Measurements from ENCODE around the gene POU2F1.

Gene POU2F1

DNA sequence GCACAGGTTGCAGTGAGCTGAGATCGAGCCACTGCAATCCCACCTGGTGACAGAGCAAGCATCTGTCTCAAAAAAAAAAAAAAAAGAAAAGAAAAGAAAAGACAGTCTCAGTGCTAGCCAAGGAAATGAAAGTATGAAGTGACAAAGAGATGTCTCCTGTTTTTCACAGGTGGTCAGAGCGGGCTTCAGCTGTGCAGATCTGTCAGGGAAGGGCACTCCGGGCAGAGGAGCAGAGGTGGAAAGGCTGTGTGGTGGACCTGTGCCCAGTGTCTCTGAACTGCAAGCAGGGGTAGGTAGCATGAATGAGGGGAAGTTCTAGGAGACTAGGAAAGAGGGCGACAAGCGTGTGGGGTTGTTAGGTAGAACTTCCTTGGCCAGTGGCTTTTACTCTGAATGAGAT, 230.2 kb downstream of the POU2F1 start:
- DNase-seq = no peak

- no peak for DNase-seq
Observed at GRCh38 chr1:167452483-167452882, 231.8 kb downstream of the POU2F1 start.

GRCh38 chr1:167453123-167453522, 232.4 kb downstream of the POU2F1 start:
- DNase-seq = no peak

GRCh38 chr1:167454304-167454893, 233.7 kb downstream of the POU2F1 start:
- DNase-seq = no peak

DNA sequence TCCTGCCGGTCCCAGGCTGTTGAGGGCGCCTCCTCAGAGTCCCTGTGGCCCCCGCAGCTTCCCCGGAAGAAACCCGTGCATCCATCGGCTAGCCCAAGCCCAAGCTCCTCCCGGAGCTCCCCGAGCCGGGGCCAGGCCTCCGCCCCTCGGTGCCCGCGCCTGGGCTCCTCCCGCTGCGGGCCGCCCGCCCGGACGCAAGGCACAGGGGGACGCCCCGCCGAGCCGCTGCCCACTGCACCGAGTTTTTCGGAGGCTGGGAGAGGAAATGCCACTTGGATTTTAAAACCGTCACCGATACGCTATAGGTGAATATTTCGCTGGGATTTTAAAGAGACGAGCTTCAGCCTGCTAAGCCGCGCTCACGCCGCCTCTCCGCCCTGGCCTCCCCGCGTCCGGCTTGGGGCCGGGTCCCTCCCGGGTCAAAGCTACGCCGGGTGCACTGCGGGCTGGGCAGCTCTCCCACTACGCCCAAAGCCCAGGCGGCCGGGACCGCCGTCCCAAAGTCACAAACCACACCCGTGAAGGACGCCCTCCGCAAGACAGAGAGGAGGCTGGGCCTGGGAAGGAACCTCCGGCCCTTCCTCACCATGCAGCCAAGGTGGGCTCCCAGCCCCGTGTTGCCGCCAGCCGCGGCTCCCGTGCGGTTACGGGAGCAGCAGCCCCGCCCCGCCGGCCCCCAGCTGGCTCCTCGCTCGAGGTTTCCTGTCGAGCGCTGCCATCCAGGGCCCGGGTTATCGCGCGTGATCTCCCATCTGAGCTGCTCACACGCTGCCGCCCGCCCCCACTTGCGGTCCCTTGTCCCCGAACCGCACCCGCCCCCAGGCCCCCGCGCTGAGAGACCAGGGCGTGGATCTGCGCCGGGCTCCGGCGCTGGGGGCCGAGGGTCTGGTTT, 234.5 kb downstream of the POU2F1 start:
- peak; percentile 75 for DNase-seq

- no peak for DNase-seq
Observed at GRCh38 chr1:167455786-167456446, 235.2 kb downstream of the POU2F1 start.

DNA sequence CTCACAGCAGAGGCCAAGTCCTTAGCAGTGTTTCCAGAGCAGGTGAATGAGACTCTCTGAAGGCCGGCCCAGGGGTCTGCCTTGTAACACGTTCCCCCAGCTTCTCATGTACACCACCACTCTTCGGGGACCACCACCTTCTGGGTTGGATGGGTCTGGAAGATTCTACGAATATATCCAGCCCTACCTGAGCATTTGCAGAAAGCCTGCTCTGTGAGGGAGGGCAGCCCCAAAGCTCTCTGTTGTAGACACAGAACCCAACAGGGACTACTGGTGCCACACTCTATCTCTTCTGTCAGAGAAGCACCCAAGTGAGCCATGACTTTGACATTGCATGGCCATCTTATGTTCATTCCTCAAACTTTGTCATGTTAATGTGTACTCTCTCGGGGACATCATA, 235.8 kb downstream of the POU2F1 start:
- DNase-seq = no peak

GRCh38 chr1:167456926-167457325, 236.2 kb downstream of the POU2F1 start:
- DNase-seq = no peak

- DNase-seq = no peak
Observed at GRCh38 chr1:167457936-167458584, 237.4 kb downstream of the POU2F1 start.

- no peak for DNase-seq
Observed at GRCh38 chr1:167460836-167461235, 240.2 kb downstream of the POU2F1 start.

DNA sequence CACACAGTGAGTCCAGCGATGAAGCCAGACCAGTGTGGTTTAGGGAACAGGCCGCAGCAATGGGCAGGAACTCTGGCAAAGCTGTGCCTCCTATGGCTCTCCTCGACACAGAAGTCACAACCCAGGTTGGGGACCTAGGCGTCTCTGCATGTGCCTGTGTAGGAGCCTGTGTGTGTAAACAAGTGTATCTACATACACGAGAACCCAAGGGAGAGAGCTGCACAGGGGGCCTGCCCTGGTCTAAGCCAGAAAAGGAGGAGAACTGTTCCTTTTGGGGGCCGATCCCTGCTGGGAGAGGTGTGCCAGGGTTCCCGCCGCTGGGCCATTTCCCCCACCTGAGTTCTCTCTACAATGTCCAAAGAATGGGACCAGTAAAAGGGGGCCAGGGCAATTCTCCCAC, 241.7 kb downstream of the POU2F1 start:
- no peak for DNase-seq

GRCh38 chr1:167463080-167463479, 242.4 kb downstream of the POU2F1 start:
- DNase-seq = no peak

GRCh38 chr1:167463875-167464575, 243.3 kb downstream of the POU2F1 start:
- no peak for DNase-seq

DNA sequence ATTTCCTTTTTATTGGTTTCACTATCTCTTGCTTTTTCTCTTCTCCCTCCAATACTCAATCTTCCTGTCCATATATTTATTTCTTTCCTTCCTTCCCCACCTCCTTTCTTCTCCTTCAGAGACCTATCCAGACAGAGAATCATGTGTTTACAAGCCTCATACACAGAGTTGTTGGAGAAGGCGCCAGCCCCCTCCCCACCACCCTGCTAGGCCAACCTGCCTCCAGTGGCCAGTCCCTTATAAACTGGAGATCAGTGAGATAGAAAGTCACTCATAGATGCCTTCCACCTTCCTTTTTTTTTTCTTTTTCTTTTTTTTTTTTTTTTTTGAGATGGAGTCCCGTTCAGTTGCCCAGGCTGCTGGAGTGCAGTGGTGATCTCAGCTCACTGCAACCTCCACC, 244.3 kb downstream of the POU2F1 start:
- no peak for DNase-seq

GRCh38 chr1:167465743-167466142, 245.1 kb downstream of the POU2F1 start:
- DNase-seq = no peak

GRCh38 chr1:167467126-167467710, 246.5 kb downstream of the POU2F1 start:
- no peak for DNase-seq

DNA sequence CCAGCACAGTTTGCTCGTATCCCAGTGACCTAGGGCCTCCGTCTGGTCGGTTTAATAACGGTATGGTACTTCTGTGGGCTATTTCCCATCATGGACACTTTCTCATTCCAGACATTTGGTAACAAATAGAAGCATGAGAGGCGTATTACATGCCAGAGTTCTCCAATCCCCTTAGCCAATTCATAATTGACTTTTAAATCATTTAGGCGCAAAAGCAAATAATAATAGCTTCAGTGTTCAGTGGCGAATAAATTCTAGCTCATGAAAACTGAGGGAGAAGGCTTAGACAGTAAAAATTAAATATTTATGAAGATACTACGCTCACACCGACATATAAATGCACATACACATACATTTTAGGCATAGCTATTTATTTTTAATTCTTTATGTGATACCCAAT, 247.1 kb downstream of the POU2F1 start:
- no peak for DNase-seq

- DNase-seq = no peak
Observed at GRCh38 chr1:167469280-167469965, 248.7 kb downstream of the POU2F1 start.

DNA sequence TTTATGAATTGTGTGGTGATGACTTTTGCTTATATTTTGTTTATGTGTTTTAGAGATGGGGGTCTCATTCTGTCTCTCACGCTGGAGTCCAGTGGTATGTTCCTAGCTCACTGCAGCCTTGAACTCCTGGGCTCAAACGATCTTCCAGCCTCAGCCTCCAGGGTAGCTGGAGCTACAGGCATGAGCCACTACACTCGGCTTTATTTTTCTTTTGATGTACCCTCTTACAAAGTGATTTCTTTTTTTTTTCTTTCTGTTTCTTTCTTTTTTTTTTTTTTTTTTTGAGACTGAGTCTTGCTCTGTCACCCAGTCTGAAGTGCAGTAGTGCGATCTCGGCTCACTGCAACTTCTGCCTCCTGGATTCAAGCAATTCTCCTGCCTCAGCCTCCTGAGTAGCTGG, 250.9 kb downstream of the POU2F1 start:
- DNase-seq = no peak

DNA sequence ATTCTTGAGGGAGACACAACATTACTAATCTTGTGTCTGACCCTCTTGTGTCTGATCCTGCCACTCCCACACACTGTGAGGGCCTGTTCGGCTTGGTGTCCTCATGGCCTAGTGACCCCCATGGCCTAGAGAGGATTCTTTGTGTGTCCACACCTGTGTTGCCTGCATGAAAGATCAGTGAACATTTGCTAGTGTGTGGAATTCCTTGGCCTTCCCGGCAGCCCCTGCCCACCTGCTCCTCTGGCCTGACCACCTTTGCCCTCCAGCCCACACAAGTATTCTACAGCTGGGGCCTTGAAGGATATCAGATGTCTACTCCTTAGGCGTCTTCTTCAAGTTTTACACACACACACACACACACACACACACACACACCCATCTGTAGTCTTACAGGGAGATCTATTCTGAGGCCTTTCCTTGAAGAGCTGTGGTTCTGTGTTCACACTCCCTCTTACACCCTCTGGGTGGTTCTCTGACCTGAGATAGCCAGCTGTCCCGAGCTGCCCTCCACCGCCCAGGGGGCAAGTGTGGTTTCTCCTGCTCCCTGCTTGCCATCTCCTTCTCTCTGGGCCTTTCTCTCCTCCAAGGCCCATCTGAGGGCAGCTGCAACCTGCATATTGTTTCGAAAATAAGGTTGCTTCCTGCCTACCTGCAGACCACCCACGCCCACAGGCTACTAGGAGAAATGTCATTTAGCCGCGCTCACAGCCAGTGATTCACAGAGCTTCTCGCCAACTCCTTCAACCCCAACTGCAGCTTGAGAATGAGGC, 252.3 kb downstream of the POU2F1 start:
- DNase-seq = no peak

DNA sequence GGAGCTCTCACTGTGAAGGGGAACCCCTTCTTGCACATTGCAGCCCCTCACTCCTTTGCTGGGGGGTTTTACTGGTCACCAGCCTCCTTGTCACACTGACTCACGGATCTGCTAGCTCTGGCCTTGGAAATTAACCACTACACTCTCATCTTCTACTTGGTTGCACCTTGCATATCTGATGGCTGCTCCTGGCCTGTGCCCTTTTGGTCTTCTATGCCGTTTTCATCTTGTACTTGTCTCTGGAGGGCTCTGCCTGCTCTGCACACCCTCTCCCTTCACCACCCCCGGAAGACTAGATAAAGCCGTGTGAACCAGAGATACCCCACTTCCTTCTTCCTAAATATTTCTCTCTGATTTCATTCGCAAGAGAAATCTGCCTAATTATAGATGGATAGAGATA, 253.1 kb downstream of the POU2F1 start:
- DNase-seq = no peak

Data from NCI-H526 treated with DMSO at 0.1 percent for 48 hours (cell line).